ENCODE measurements around the gene CD248. TPM values are rescaled to one million over a fixed set of nuclear protein-coding genes. Genes with fewer than 3 reads are reported as not detected.
"Not testable (repeated sequence)": the region's sequence is repeated elsewhere in the genome, so short reads cannot be mapped to it uniquely, and the experiment has no call there.

CD248 gene
- total RNA-seq, 2 donors from 2014 or later = not detected

- DNase-seq (no peak), ATAC-seq (no peak)
- H3K4me3 Mint-ChIP-seq = no peak overlapping the region
- H3K36me3 Mint-ChIP-seq (ENCODE audit: low read depth) = no peaks in the 10 kb centered on the region
- no peaks in the 10 kb centered on the region for H3K27me3 Mint-ChIP-seq
- H3K9me3 ChIP-seq (ENCODE audit: control insufficient read depth, low read length, poor library complexity, severe bottlenecking) = no peaks in the 10 kb centered on the region
- no peak overlapping the region for H3K27ac Mint-ChIP-seq
- H3K4me1 Mint-ChIP-seq = peaks cover 17% of the 10 kb centered on the region
Measured at GRCh38 chr11:66317322-66317722, 478 bp upstream of the CD248 start.

GRCh38 chr11:66315921-66316811 lies 678 bp downstream of the CD248 start:
- Mint-ChIP-seq H3K4me3 (no peak overlapping the region), H3K4me1 (peaks cover 22% of the 10 kb centered on the region), H3K27me3 (no peaks in the 10 kb centered on the region), H3K36me3 (ENCODE audit: low read depth) (no peaks in the 10 kb centered on the region), H3K27ac (peak overlapping the region; percentile 62)
- ATAC-seq = no peak
- no peak for DNase-seq
- no peaks in the 10 kb centered on the region for H3K9me3 ChIP-seq (ENCODE audit: control insufficient read depth, low read length, poor library complexity, severe bottlenecking)

- Mint-ChIP-seq H3K36me3 (ENCODE audit: low read depth) (no peaks in the 10 kb centered on the region), H3K4me3 (no peak overlapping the region), H3K27ac (peak overlapping the region; percentile 62), H3K27me3 (no peaks in the 10 kb centered on the region), H3K4me1 (peaks cover 22% of the 10 kb centered on the region)
- no peak for ATAC-seq
- DNase-seq = no peak
- H3K9me3 ChIP-seq (ENCODE audit: control insufficient read depth, low read length, poor library complexity, severe bottlenecking) = no peaks in the 10 kb centered on the region
Measured at GRCh38 chr11:66315498-66315885, 1.4 kb downstream of the CD248 start.

GRCh38 chr11:66314561-66315497 lies 2.0 kb downstream of the CD248 start:
- no peaks in the 10 kb centered on the region for H3K27me3 Mint-ChIP-seq
- H3K9me3 ChIP-seq (ENCODE audit: control insufficient read depth, low read length, poor library complexity, severe bottlenecking) = no peaks in the 10 kb centered on the region
- DNase-seq = no peak
- H3K36me3 Mint-ChIP-seq (ENCODE audit: low read depth) = no peaks in the 10 kb centered on the region
- no peak for ATAC-seq
- no peak overlapping the region for H3K4me3 Mint-ChIP-seq
- H3K27ac Mint-ChIP-seq = peak overlapping the region; percentile 62
- peaks cover 22% of the 10 kb centered on the region for H3K4me1 Mint-ChIP-seq

GRCh38 chr11:66314186-66314501 lies 2.7 kb downstream of the CD248 start:
- no peak for ATAC-seq
- H3K27me3 Mint-ChIP-seq = no peaks in the 10 kb centered on the region
- peaks cover 22% of the 10 kb centered on the region for H3K4me1 Mint-ChIP-seq

GRCh38 chr11:66313321-66314185 lies 3.3 kb downstream of the CD248 start:
- Mint-ChIP-seq H3K4me1 (peaks cover 18% of the 10 kb centered on the region), H3K36me3 (ENCODE audit: low read depth) (no peaks in the 10 kb centered on the region), H3K27me3 (no peaks in the 10 kb centered on the region), H3K4me3 (peak overlapping the region; percentile 95), H3K27ac (peak overlapping the region; percentile 88)
- H3K9me3 ChIP-seq (ENCODE audit: control insufficient read depth, low read length, poor library complexity, severe bottlenecking) = no peaks in the 10 kb centered on the region
- no peak for ATAC-seq
- no peak for DNase-seq

More at GRCh38 chr11:66314186-66314501, 2.7 kb downstream of the CD248 start:
- no peaks in the 10 kb centered on the region for H3K36me3 Mint-ChIP-seq (ENCODE audit: low read depth)
- no peaks in the 10 kb centered on the region for H3K9me3 ChIP-seq (ENCODE audit: control insufficient read depth, low read length, poor library complexity, severe bottlenecking)
- peak overlapping the region; percentile 65 for H3K4me3 Mint-ChIP-seq
- no peak overlapping the region for H3K27ac Mint-ChIP-seq
- no peak for DNase-seq

GRCh38 chr11:66312549-66313320 lies 4.1 kb downstream of the CD248 start:
- Mint-ChIP-seq H3K27me3 (no peaks in the 10 kb centered on the region), H3K27ac (peak overlapping the region; percentile 88), H3K4me1 (peaks cover 15% of the 10 kb centered on the region), H3K4me3 (peak overlapping the region; percentile 95), H3K36me3 (ENCODE audit: low read depth) (no peaks in the 10 kb centered on the region)
- DNase-seq (peak; percentile 98), ATAC-seq (peak; percentile 72)
- H3K9me3 ChIP-seq (ENCODE audit: control insufficient read depth, low read length, poor library complexity, severe bottlenecking) = no peaks in the 10 kb centered on the region

GRCh38 chr11:66311965-66312548 lies 4.8 kb downstream of the CD248 start:
- Mint-ChIP-seq H3K36me3 (ENCODE audit: low read depth) (no peaks in the 10 kb centered on the region), H3K27me3 (peaks cover 7% of the 10 kb centered on the region), H3K4me1 (peaks cover 17% of the 10 kb centered on the region), H3K27ac (peak overlapping the region; percentile 88), H3K4me3 (peak overlapping the region; percentile 95)
- ATAC-seq (peak; percentile 80), DNase-seq (peak; percentile 88 to 97 (median 95))
- no peaks in the 10 kb centered on the region for H3K9me3 ChIP-seq (ENCODE audit: control insufficient read depth, low read length, poor library complexity, severe bottlenecking)

- Mint-ChIP-seq H3K4me3 (peak overlapping the region; percentile 95), H3K4me1 (peaks cover 17% of the 10 kb centered on the region), H3K36me3 (ENCODE audit: low read depth) (no peaks in the 10 kb centered on the region), H3K27ac (peak overlapping the region; percentile 88), H3K27me3 (peaks cover 7% of the 10 kb centered on the region)
- ATAC-seq (peak; percentile 42), DNase-seq (no peak)
- H3K9me3 ChIP-seq (ENCODE audit: control insufficient read depth, low read length, poor library complexity, severe bottlenecking) = no peaks in the 10 kb centered on the region
Measured at GRCh38 chr11:66311470-66311964, 5.3 kb downstream of the CD248 start.

- not testable (repeated sequence) for H3K36me3 Mint-ChIP-seq (ENCODE audit: low read depth); H3K27me3 Mint-ChIP-seq; H3K4me3 Mint-ChIP-seq; H3K9me3 ChIP-seq (ENCODE audit: control insufficient read depth, low read length, poor library complexity, severe bottlenecking); DNase-seq; ATAC-seq
- Mint-ChIP-seq H3K27ac (peak overlapping the region; percentile 88), H3K4me1 (peaks cover 17% of the 10 kb centered on the region)
Measured at GRCh38 chr11:66310803-66311440, 5.9 kb downstream of the CD248 start.

- Mint-ChIP-seq H3K36me3 (ENCODE audit: low read depth) (no peaks in the 10 kb centered on the region), H3K27me3 (peaks cover 7% of the 10 kb centered on the region), H3K27ac (no peak overlapping the region), H3K4me3 (no peak overlapping the region), H3K4me1 (peaks cover 15% of the 10 kb centered on the region)
- DNase-seq = no peak
- ATAC-seq = no peak
- no peaks in the 10 kb centered on the region for H3K9me3 ChIP-seq (ENCODE audit: control insufficient read depth, low read length, poor library complexity, severe bottlenecking)
Measured at GRCh38 chr11:66310324-66310723, 6.5 kb downstream of the CD248 start.
